SKM-1 (cell line): Measurements from ENCODE around the gene ATG14.

Source experiments
- DNase-seq: peaks from one replicate; lab custom pipeline; 2025; ENCODE audit not compliant: unreplicated experiment; lab: John Stamatoyannopoulos, UW

Gene ATG14

DNA sequence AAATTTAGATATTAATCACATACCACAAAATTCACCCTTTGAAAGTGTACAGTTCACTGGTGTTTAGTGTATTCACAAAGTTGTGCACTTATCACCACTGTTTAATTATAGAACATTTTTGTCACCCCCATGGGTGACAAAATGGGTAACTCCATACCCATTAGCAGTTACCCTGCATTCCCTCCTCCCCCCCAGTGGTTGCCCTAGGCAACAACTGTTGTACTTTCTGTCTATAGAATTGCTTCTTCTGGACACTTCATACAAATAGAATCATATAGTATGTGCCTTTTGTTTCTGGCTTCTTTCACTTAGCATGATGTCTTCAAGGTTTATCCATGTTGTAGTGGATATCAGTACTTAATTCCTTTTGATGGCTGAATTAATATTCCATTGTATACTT lies 87.7 kb downstream of the ATG14 start:
- DNase-seq = no peak

DNA sequence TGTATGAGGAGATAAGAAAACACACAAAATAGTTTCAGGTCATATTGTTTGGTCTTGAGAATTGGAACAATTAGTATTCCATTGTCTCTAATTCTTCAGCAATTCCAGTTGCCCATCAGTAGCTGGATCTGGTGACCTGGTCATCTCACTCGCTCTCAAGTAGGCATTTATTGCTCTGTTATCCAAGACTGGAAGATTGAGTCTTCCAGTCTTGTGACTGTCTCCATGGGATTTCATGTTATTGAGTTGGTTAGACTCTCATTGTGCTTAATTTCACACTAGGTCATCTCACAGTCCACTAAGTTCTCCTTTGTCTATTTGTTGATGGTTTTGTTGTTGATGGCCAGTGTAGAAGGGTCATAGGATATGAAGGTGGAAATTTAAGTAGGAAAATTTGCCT lies 92.9 kb downstream of the ATG14 start:
- DNase-seq = no peak

DNA sequence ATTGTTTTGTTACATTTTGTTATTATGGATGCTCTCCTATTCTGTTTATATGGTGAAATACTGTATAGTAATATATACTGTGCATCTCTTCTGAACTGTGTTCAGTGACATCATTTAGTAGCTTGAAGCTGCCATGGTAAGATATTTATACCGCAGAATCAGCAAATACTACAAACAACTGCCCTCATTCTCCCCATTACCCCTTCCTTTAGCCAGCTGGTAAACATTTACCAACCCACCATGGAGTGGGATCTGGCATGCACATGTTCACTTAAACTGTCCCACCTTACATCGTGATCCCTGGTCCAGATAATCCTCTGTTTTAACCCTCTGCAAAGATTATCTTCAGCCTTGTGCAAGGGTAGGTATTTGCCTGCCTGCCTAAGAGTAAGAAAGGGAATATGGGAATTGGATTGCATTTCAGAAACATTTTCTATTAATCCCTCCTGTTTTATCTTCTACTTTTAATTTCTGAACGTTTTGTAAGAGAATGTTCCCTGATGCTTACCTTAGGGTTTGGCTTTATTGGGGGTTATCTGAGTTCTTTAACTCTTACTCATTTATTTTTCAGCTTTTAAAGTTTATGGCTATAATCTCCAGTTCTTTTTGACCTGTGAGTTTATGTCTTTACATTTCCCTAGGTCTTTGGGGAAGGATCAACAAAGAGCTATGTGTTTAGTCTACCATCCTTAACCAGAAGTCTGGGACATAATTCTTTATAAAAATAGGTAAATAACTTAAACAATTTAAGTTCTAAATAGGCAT lies 93.9 kb downstream of the ATG14 start:
- no peak for DNase-seq

DNA sequence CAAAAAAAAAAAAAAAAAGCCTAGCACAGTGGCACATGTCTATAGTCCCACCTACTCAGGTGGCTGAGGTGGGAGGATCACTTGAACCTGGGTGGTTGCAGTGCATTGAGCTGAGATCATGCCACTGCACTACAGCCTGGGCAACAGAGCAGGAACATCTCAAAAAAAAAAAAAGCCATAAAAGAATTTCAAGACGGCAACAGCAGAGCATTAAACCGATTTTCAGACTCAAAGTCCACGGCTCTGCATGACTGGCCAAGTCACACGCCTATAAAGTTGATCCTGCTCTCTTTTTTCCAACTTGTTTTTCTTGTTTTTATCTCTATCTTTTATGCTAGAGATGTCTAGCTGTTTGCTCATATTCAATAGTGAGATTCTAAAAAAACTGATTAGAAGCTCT lies 95.1 kb downstream of the ATG14 start:
- no peak for DNase-seq
